Esophagus muscularis mucosa (tissue), 2 donors: Measurements from ENCODE around the gene NOP56.

Experiments used
- POLR2A ChIP-seq: fragments of 450-650 bp; IDR thresholded peaks from one replicate; pipeline ENCODE4 v1.6.1; 2017; ENCODE audit warnings: antibody characterized with exemption, moderate library complexity, mild to moderate bottlenecking, low read depth
- POLR2AphosphoS5 ChIP-seq, 2 donors: sonication (generic); formaldehyde crosslinking; IDR thresholded peaks; one replicate each; pipeline ENCODE4 v1.6.1; 2017; ENCODE audit warnings: antibody characterized with exemption in 2 of 2

DNA sequence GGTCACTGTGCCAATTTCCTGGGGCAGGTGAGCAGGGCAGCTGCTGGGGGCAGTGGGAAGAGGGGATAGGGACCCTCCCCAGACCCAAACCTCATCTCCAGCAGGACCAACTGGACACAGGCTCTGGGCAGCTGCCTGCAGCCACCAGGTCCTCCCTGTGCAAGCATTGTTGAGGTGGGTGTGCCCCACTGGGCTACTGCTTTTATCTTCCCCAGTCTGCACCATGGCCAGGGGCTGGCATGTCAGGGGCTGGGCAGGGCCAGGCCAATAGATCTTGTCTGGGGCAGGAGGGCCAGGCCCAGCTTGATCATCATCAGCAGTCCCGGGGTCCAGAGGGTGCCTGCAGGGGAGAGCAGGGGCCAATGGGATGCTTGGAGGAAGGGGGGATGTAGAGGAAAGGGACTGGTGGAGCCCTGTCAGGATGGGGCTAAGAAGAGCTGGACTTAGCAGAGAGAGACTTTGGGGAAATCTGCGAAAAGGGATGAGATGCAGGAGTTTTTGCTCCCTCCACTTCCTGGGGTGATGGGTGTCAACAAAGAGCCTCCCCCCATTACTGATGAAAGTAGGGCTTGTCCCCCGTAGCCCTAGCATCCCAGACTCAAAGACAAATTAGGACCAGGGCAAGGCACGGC is 45.9 kb downstream of the NOP56 start:
- TF ChIP-seq POLR2A (no peak), POLR2AphosphoS5 (IDR thresholded peaks at IDR 0.05) (no peak)
